ENCODE measurements around the gene VKORC1L1.
"Not testable (repeated sequence)": the region's sequence is repeated elsewhere in the genome, so short reads cannot be mapped to it uniquely, and the experiment has no call there.

DNA sequence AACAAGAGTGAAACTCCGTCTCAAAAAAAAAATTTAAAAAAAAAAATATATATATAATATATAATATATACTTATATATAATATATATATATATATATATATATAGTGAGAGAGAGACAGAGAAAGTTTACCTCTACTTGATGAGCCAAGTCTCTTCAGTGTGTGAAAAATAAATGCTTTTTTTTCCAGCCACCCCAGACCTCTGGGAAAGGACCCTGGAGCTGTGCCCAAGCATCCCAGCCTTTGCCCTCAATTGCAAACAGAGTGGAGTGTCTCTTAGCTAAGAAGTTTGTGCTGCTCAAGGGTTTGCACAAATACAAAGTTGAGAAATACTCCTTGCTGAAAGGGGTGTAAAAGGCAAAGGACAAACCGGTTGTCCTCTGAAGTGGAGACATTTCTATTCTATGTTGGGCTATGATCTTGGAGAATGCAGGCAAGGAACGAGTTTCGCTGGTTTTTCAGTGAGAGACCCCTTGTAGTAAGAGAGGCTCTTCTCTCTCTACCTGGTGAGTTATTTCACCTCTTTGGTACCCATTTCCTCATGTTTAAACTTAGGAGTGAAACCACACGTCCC is 15.5 kb upstream of the VKORC1L1 start:
- TF ChIP-seq, protein P1, sequence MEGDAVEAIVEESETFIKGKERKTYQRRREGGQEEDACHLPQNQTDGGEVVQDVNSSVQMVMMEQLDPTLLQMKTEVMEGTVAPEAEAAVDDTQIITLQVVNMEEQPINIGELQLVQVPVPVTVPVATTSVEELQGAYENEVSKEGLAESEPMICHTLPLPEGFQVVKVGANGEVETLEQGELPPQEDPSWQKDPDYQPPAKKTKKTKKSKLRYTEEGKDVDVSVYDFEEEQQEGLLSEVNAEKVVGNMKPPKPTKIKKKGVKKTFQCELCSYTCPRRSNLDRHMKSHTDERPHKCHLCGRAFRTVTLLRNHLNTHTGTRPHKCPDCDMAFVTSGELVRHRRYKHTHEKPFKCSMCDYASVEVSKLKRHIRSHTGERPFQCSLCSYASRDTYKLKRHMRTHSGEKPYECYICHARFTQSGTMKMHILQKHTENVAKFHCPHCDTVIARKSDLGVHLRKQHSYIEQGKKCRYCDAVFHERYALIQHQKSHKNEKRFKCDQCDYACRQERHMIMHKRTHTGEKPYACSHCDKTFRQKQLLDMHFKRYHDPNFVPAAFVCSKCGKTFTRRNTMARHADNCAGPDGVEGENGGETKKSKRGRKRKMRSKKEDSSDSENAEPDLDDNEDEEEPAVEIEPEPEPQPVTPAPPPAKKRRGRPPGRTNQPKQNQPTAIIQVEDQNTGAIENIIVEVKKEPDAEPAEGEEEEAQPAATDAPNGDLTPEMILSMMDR (IDR thresholded peaks at IDR 0.05), result not testable (repeated sequence)
- not testable (repeated sequence) for TF ChIP-seq POLR2A (IDR thresholded peaks at IDR 0.05)

Measured in sigmoid colon (tissue), 3 donors.